GM18951 (cell line): ENCODE data around the gene HSD17B13.
"Not testable (repeated sequence)": the region's sequence is repeated elsewhere in the genome, so short reads cannot be mapped to it uniquely, and the experiment has no call there.

Source experiments
- POLR2A ChIP-seq: IDR thresholded peaks from 4 replicates; pipeline ENCODE4 v1.6.1; 2011; ENCODE audit warnings: mild to moderate bottlenecking; ENCODE audit not compliant: insufficient read length, insufficient read depth; ENCODE audit errors: extremely low read depth
- in situ Hi-C: fragments of 300-500 bp; cut with MboI; formaldehyde crosslinking; loops from one replicate; pipeline ENCODE4 v1.12.0; 2022; ENCODE audit warnings: low sequenced_read_pairs, mixed read lengths, inconsistent platforms; ENCODE audit not compliant: unreplicated experiment

HSD17B13 gene

GRCh38 chr4:87305562-87305961 lies 17.1 kb downstream of the HSD17B13 start:
- TF ChIP-seq POLR2A, result no peak
- in situ Hi-C loops, result no loop called here

GRCh38 chr4:87304745-87305432 lies 17.8 kb downstream of the HSD17B13 start:
- no peak for TF ChIP-seq POLR2A
- in situ Hi-C loops, result no loop called here

GRCh38 chr4:87299898-87300297 lies 22.8 kb downstream of the HSD17B13 start:
- TF ChIP-seq POLR2A, result no peak
- in situ Hi-C loops, result no loop called here

- TF ChIP-seq POLR2A, result no peak
- in situ Hi-C loops, result no loop called here
Measured at GRCh38 chr4:87298362-87298761, 24.3 kb downstream of the HSD17B13 start.

GRCh38 chr4:87294911-87295310 lies 27.8 kb downstream of the HSD17B13 start:
- in situ Hi-C loops, result not testable (repeated sequence)

GRCh38 chr4:87293889-87294288 lies 28.8 kb downstream of the HSD17B13 start:
- in situ Hi-C loops, result not testable (repeated sequence)

- in situ Hi-C loops, result no loop called here
- TF ChIP-seq POLR2A, result no peak
Measured at GRCh38 chr4:87286970-87287369, 35.7 kb downstream of the HSD17B13 start.

GRCh38 chr4:87284268-87284667 lies 38.4 kb downstream of the HSD17B13 start:
- in situ Hi-C loops, result not testable (repeated sequence)

- in situ Hi-C loops, result no loop called here
- TF ChIP-seq POLR2A, result no peak
Measured at GRCh38 chr4:87283151-87283550, 39.5 kb downstream of the HSD17B13 start.

GRCh38 chr4:87281603-87282002 lies 41.1 kb downstream of the HSD17B13 start:
- TF ChIP-seq POLR2A, result no peak
- in situ Hi-C loops, result no loop called here

- TF ChIP-seq POLR2A, result no peak
- in situ Hi-C loops, result no loop called here
Measured at GRCh38 chr4:87278335-87278794, 44.3 kb downstream of the HSD17B13 start.

GRCh38 chr4:87275311-87275710 lies 47.4 kb downstream of the HSD17B13 start:
- in situ Hi-C loops, result no loop called here
- TF ChIP-seq POLR2A, result no peak

GRCh38 chr4:87274803-87275202 lies 47.9 kb downstream of the HSD17B13 start:
- in situ Hi-C loops, result loop anchor here (25.0 kb wide), 1 partner anchor 763 kb away; no protein-coding TSS in a partner anchor
- no peak for TF ChIP-seq POLR2A

- no peak for TF ChIP-seq POLR2A
- in situ Hi-C loops, result loop anchor here (25.0 kb wide), 1 partner anchor 762 kb away; no protein-coding TSS in a partner anchor
Measured at GRCh38 chr4:87274327-87274726, 48.4 kb downstream of the HSD17B13 start.

- no peak for TF ChIP-seq POLR2A
- in situ Hi-C loops, result loop anchor here (25.0 kb wide), 1 partner anchor 759 kb away; no protein-coding TSS in a partner anchor
Measured at GRCh38 chr4:87270825-87271224, 51.9 kb downstream of the HSD17B13 start.
